DOHH2 (cell line): Measurements from ENCODE around the gene TBATA.

Source experiments
- EZH2phosphoT487 ChIP-seq: fragments of 200-600 bp; sonication (generic); IDR thresholded peaks from 2 replicates; pipeline ENCODE4 v1.6.1; 2017; ENCODE audit warnings: borderline replicate concordance, mild to moderate bottlenecking, antibody characterized with exemption, low read length, moderate library complexity, mixed read lengths
- TF ChIP-seq, protein P1 (sequence below): fragments of 200-600 bp; sonication (generic); IDR thresholded peaks from one replicate; pipeline ENCODE4 v1.5.1; 2014; ENCODE audit warnings: antibody characterized with exemption, mild to moderate bottlenecking, low read depth, low read length; ENCODE audit not compliant: poor library complexity, severe bottlenecking

DNA sequence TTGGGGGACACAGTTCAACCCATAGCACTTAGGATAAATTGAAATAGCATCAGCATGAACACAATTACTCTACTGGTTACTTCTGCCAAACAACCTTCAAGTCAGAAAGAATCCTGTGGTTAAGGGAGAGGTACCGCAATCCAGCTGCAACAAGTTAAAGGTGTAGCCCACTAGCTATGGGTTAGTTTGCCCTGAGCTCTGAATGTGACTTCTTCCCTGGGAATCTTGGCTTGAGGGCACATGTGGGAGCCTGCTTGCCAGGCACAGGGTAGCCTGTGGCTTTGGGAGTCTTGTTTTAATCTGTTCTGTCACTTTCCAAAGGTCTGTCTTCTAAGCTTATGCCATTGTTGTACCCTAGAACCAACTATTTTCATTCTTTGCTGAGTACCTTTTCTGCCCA is 21.7 kb upstream of the TBATA start:
- TF ChIP-seq, protein P1, sequence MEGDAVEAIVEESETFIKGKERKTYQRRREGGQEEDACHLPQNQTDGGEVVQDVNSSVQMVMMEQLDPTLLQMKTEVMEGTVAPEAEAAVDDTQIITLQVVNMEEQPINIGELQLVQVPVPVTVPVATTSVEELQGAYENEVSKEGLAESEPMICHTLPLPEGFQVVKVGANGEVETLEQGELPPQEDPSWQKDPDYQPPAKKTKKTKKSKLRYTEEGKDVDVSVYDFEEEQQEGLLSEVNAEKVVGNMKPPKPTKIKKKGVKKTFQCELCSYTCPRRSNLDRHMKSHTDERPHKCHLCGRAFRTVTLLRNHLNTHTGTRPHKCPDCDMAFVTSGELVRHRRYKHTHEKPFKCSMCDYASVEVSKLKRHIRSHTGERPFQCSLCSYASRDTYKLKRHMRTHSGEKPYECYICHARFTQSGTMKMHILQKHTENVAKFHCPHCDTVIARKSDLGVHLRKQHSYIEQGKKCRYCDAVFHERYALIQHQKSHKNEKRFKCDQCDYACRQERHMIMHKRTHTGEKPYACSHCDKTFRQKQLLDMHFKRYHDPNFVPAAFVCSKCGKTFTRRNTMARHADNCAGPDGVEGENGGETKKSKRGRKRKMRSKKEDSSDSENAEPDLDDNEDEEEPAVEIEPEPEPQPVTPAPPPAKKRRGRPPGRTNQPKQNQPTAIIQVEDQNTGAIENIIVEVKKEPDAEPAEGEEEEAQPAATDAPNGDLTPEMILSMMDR, result no peak
- no peak for TF ChIP-seq EZH2phosphoT487
